ENCODE data around the gene CACNA1G.

DNA sequence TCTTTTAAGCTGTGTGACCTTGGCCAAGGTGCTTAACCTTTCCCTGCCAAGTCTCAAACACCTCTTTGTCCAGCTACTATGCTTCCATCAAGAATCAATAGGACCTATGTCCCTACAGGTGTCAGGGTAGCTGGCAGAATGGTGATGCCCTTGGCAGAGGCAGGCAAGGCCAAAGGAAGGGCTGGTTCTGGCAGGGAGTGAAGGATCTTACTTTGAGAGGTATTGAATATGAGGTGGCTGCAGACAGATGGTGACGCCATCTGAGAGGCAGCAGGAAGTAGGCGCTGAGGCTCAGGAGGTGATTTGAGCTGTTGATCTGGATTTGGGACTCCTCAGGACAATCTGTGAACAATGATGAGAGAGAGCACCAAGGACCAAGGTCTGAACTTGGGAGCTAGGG lies 86.7 kb downstream of the CACNA1G start:
- TF ChIP-seq, protein P1, sequence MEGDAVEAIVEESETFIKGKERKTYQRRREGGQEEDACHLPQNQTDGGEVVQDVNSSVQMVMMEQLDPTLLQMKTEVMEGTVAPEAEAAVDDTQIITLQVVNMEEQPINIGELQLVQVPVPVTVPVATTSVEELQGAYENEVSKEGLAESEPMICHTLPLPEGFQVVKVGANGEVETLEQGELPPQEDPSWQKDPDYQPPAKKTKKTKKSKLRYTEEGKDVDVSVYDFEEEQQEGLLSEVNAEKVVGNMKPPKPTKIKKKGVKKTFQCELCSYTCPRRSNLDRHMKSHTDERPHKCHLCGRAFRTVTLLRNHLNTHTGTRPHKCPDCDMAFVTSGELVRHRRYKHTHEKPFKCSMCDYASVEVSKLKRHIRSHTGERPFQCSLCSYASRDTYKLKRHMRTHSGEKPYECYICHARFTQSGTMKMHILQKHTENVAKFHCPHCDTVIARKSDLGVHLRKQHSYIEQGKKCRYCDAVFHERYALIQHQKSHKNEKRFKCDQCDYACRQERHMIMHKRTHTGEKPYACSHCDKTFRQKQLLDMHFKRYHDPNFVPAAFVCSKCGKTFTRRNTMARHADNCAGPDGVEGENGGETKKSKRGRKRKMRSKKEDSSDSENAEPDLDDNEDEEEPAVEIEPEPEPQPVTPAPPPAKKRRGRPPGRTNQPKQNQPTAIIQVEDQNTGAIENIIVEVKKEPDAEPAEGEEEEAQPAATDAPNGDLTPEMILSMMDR (IDR thresholded peaks at IDR 0.05): no peak
- no peak for TF ChIP-seq POLR2A (IDR thresholded peaks at IDR 0.05)

Data from right lobe of liver (tissue), 4 donors.